Islet precursor cell (in vitro differentiated cells): ENCODE data around the gene TM9SF3.

Experiments
- DNase-seq: peaks from one replicate; pipeline ENCODE4 v3.0.0-alpha.2; 2018

The TM9SF3 gene

DNA sequence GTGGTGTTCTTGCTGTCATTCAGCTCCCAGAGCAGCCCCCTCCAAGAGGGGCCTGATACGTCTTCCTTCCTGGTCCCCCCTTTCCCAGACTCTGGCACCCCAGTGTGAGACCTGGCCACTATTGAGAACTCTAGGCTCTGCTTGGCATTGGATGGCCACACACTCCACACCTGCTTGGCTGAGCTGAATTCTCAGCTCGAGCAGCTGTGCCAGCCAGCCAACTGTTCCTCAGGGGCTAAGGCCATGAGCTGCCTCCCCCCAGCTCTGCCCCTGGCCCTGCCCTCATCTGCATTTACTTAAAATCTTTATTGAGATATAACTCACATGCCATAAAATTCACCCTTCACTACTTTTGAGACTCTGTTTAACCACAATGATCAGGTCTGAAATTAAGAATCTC is 79.8 kb downstream of the TM9SF3 start:
- peak; percentile 28 for DNase-seq

GRCh38 chr10:96505150-96506136 is 81.4 kb downstream of the TM9SF3 start:
- DNase-seq, result no peak

DNA sequence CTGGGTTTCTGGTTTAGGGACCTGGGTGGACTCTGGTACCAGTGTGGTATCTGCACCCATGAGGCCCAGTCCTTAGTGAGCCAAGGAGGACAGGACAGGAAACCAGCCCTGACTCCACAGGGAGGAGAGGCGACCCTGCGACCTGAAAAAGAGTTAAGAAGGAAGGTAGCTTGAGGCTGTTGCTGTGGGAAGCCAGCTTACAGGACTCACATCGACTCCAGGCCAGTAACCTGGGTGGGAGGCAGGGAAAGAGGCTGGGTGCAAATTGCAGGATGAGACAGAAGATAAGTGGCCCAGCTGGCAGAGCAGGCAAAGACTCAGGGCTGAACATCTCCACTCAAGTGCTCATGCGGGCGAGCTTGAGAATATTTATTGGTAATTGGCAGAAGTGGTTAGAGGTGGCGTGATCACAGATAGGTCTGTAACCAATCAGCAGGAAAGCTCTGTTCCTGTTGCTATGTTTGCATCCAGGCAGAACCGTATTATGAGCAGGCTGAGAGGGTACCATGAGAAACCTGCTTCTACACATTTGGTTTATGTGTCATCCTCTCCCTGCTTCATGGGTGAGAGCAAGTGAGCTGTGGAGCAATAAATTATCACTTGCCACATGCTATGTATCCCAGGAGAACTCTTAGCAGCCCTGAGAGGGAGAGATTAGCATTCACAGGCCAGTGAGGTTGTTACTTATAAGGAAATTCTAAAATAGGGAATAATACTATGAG is 84.1 kb downstream of the TM9SF3 start:
- DNase-seq, result peak; percentile 56

GRCh38 chr10:96501985-96502384 is 84.8 kb downstream of the TM9SF3 start:
- peak; percentile 89 for DNase-seq

GRCh38 chr10:96500519-96500918 is 86.3 kb downstream of the TM9SF3 start:
- peak; percentile 48 for DNase-seq

DNA sequence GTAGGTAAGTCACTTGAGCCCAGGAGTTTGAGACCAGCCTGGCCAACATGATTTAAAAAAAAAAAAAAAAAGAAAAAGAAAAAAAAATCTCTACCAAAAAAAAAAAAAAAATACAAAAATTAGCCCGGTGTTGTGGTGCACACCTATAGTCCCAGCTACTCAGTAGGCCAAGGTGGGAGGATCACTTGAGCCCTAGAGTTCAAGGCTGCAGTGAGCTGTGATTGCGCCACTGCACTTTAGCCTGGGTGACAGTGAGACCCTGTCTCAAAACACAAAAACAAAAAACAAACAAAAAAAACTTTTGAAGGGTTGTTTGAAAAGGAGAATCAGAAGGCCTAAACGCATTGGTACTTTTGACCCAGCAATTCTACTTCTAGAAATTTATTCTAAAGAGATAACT is 86.8 kb downstream of the TM9SF3 start:
- no peak for DNase-seq

DNA sequence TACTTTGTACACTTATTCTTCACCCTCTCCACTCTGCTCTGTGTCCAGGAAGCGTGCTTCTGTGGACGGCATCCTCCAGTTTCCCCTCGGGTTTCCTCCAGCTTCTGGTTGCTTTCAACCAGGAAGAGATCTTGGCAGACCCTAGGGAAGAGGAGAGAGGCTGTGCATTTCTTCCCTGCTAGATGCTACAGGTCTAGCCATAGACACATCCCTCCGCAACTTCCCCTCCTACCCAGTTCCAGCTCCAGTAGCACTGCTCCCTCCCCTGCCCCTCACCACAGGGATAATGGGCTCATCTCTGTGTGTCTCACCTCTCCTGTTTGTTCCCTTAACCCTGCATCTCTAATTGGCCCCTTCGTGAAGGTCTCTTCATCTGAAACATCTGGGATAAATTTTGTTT is 89.4 kb downstream of the TM9SF3 start:
- no peak for DNase-seq

GRCh38 chr10:96496281-96496925 is 90.4 kb downstream of the TM9SF3 start:
- peak; percentile 78 for DNase-seq

DNA sequence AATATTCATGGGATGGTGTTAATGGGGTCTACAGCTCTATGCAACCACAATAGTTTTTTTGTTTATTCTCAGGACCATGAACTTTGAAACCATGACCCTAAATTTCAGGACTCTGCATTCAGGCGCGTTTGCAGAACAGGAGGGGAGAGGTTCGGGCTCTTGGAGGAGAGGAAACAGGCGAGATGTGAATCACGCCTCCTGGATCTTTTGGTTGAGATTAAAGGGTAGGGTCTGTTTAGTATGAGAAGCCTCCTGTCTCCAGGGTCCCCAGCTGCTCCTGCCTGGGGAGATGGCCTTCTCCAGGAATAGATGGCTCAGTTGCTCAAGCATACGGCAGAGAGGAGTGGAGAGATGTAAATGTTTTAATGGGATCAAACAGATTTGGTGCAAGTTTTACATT is 91.3 kb downstream of the TM9SF3 start:
- DNase-seq, result no peak

DNA sequence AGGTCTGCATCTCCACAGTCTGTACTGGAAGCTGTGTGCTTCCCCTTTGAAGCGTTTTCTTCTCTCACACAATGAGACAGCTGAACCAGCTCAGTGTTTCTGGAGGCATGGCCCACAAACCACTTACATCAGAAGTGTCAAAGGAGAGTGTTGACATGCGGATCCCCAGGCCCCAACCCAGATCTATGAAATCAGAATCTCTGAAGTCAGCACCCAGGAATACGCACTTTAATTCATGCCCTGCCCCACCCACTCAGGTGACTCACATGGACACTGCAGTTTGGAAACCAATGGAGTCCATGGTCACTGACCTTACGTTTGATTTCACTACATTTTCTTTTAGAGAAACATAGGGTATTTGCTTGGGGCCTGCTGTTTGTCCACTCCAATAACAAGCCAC is 92.1 kb downstream of the TM9SF3 start:
- no peak for DNase-seq

DNA sequence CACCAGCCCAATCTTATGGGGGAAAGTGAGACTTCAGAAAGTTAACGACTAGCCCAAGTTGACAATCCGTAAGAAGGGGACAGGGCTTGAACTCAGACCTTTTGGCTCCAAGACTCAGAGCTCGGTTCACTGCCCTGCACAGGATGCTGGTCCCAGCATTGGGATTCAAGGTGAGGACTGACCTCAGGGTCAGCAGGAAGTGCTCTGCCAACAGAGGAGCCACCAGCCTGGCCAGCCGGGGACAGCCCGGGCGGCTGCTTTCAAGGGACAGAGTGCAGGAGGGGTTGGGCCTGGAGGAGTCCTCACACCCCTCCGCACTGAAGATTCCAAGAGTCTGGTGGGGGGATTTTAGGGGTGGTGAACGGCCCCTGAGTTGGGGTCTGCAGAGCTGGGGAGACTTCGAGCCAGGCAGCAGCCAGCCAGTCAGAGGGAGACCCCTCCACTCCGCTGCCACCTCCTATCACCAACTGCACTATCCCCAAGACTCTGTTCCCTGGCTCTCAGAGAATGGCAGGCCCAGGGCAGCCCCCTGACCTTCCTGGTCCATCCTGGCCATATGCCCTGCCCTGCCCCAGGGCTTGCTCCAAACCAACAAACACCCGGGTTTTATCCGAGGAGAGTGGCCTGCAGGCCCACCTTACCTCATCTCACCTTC is 92.8 kb downstream of the TM9SF3 start:
- peak; percentile 26 for DNase-seq

- peak; percentile 22 for DNase-seq
These were observed 93.6 kb downstream of the TM9SF3 start for GRCh38 chr10:96493254-96493653.

GRCh38 chr10:96491303-96491702 is 95.5 kb downstream of the TM9SF3 start:
- DNase-seq, result no peak

GRCh38 chr10:96488161-96488935 is 98.5 kb downstream of the TM9SF3 start:
- DNase-seq, result no peak

DNA sequence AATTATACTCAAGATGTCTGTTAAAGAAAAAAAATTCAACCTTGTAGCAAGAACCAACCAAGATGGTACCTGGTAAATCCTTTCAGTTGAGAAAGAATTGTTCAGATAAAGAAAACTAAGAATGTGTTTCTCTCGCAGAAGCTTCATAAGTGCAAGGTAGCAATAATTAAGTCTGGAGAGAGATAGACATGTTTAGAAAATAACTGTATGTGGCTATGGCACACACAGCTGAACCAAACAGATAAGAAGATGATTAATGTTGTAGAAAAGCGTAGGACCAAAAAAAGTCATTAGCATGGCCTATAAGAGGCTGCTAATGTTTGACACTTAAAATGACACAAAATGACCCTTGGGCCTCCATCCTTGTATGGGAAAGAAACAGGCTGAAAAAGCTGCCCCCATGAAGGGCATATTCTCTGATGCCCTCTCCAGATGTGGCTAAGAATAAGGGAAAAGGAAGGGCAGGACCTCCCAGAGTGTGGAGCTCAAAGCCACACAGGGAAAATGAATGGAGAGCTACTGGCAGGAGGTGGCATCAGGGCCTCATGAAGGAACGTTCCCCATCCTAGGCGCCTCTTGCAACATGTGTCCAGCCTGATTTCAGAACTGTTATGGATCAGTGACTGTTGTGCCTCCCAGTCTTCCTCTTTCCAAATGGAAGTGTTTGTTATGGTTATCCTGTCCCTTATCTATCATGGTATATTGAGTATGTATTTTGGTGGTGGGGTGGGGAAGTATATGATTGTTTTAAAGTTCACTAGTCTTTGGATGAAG is 103.8 kb downstream of the TM9SF3 start:
- DNase-seq, result peak; percentile 37

GRCh38 chr10:96478355-96478754 is 108.5 kb downstream of the TM9SF3 start:
- DNase-seq, result no peak

GRCh38 chr10:96473866-96474265 is 112.9 kb downstream of the TM9SF3 start:
- no peak for DNase-seq

DNA sequence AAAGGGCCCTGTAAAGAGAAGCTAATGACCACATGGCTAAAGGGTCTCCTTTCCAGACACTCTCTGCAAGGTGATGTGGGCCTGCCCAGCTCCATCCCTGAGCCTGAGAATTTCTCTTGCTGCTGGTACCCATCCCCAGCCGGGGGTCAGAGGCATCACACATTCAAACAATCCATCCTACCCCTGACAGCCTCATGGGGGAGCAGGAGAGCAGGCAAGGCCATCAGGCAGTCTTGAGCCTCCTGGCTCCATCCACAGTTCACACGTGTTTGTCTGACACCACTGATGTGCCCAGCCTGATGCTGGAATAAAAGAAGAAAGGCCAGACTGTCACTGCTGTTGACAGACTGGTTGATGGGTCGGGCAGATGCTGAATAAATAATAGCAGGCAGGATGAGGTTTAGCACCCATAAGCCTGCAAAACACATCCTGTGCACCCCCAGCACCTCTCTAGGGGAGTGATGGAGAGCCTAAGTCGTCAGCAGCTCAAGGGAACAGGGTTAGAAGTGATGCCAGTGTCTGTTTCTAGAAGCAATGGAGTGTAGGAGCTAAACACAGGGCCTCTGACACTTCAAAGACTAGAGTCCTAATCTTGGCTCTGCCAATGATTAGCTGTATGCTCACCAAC is 116.6 kb downstream of the TM9SF3 start:
- DNase-seq, result peak; percentile 75

- peak; percentile 35 for DNase-seq
These were observed 118.0 kb downstream of the TM9SF3 start for GRCh38 chr10:96468845-96469244.
